GM19455 (cell line): ENCODE data around the gene C4orf50.

Source experiments
- ATAC-seq: cut with Tn5 transposase; IDR thresholded peaks from one replicate; pipeline ENCODE4 v1.9.1; 2021; ENCODE audit not compliant: unreplicated experiment

C4orf50 gene

DNA sequence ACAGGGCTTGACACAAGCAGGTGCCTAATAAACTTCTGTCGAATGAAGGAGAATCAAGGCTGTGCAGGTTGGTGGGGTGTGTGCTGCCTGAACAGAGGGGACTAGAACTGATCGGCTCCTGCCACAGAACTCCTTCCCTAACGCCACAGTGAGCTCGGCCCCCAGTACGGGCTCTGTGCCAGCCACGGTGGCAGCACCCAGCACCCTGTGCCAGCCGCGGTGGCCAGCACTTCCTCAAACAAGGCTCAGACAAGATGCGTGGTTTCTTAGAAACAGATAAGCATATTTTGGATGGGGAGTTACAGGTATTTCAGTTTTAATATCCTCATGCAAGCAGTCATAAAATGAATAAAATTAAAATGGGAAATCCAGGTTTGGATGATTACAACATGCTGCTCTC, 26.0 kb upstream of the C4orf50 start:
- ATAC-seq: no peak

DNA sequence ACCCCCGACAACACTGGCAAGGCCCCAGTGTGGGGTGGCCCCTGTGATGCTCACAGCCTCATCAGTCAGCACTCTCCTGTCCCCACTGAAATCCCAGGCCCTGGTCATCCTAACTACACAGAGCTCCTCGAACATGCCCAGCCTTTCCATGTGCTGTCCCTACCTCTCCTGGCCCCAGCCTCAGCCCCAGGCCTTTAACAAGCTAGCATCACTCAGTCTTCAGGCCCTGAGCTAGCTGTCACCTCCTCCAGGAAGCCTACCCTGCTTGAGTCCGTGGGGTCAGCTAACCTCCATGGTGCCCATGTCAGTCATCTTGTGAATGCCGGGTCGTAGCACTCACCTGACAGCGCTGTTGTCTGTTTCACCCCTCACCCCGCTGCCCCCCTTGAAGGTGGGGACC, 25.6 kb upstream of the C4orf50 start:
- no peak for ATAC-seq

DNA sequence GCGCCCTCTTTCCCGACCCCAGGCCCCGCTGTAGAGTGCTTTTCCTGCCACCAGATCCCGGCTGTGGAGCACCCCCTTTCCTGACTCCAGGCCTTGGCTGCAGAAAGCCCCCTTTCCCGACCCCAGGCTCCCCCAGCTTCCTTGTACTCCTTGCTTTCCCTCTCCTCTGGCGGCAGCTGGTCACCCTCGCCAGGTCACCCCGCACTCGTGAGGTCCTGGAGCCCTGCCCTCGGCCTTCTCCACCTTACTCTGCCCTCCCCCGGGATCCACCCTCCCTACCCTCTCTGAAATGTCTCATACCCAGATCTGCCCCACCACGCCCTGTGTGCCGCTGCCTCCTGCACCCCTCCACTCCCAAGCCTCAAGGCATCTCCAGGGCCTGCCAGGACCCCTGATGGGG, 25.0 kb upstream of the C4orf50 start:
- ATAC-seq: no peak

DNA sequence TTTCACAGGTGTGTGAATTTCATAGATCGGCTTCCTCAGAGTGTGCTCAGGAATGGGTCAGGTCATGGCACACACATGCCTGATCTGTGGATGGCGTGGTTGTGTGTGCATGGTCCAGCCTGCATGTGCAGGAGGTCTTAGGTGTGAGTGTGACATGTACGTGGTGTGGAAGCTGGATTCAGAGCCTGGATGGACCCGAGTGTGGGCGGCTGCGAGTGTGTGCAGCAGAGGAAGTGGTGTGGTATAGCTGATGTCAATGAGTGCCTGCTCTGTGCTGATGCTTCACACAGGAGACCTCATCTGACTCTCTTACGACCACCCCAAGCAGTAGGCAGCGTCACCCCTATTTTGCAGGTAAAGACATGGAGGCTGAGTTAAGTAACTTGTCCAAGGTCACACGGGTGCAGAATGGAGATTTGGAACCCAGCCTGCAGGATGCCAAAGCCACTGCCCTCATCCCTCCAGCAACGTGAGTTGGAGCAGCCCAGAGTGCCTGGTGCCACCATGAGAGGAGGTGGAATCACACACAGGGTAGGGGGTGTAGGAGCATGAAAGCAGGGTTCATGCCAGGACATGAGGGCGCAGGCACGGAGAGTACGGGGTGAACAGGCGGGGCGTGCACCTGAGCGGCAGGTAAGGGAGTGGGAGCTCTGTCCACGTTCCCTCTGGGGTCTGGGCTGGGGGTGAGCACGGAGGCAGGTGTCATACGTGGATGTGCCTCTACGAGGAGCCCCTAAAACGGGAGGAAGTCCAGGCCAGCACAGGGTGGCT, 24.2 kb upstream of the C4orf50 start:
- ATAC-seq: no peak

DNA sequence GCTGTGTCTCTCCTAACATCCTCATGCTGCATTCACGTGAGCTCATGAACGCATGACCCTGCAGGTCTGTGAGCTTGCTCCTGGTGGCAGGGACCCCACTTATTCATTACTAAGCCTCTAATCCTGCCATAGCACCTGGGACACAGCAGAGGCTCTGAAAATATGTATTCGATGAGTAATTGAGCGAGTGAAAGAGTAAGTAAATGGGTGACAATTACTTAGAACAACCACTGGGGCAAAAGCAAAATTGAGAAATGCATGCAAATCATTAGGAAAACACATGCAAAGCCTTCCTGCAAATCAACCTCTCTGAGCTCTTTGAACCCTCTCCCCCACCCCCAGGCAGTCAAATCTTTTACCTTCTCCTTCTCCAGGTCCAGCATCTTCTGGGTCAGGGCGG, 23.6 kb upstream of the C4orf50 start:
- ATAC-seq: no peak

DNA sequence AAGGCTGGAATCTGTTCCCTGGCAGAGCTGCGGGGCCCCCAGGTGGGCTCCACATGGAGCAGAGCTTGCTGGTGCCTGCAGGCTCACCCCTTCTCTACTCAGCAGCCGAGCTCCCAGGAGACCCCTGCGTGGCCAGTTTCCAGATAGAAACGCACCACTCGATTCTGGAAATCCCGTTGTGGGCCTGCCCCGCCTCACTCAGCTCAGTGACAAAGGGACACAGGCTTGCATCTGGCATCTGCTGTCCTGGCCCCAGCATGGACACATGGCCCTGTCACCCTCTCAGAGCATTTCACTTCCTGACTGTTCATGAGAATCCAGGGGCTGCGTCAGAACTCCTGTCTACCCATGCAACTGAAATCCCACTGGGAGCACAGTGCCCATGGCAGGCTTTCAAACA, 20.5 kb upstream of the C4orf50 start:
- ATAC-seq: no peak

DNA sequence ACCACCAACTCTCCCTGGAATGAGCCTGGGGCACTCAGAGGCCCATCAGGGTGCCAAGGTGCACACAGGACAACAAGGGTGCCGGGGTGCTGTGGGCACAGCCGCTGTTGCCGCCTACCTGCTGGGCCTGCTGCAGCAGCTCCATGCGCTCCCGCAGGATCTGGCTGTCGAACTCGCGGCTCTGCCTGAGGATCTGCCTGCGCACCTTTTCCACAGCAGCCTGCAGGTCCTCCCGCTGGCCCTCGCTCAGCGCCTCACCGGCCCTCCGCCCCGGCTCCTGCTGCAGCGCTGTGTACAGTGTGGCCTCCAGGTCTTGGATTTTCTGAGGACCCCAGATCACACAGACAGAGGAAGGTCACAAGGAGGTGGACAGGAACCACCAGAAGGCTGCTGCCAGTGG, 17.6 kb upstream of the C4orf50 start:
- no peak for ATAC-seq

DNA sequence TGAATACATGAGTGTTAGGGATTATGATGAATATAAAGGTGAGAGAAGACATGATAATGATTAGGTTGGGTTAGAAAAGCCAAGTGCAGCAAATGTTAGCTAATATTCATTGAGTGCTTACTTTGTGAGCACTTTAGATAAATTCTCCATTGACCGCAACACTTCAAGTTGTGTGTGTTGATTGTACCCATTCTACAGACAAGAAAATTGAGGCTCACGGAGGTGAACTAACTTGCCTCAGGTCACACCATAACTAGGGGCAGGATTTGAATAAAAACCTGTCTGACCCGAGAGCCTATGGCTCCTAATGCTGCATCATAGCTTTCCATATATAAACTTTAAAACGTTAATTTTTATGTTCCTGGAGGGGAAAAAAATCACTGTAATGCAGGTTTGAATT, 15.2 kb upstream of the C4orf50 start:
- no peak for ATAC-seq

DNA sequence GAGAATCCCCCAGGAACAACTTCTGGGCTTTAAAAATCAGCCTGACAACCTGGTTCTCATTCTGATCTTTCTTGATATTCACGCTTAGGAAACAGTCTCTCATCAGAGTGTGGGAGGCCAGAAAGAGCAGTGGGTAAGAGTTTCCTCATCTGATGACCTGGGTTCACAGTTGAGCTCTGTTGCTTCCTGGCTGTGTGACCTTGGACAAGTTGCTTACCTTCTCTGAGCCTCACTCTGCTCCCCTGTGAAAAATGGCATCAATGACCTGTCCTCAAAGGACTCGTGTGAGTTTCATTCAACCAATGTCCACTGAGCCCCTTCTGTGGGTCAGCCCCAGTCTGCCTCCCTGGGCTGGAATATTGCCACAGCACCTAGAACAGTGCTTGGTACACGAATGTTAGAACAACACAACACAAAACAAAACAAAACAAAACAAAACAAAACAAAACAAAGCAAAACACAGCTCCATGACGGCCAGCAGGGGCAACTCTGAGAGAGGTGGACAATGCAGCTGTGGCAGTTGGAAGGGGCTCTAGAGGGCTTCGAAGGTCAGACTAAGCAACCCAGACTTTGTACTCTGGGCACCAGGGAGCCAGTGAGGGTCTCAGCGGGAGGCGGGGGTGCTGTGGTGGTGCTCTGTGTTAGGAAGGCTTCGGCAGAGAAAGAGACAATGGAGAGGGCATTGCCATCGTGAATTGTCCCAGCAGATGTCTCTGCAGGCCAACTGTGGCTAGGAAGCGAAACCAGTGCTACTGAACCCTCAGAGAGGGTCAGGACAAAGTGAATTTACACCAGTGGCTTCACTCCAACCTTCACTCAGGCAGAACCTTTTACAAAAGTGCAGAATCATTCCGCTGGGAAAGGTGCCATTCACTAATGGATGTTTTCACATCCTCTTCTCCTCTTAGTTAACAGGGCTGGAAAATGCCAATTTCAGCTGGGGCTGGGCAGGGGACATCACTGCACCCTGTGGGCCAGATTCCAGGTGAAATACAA, 14.3 kb upstream of the C4orf50 start:
- no peak for ATAC-seq

DNA sequence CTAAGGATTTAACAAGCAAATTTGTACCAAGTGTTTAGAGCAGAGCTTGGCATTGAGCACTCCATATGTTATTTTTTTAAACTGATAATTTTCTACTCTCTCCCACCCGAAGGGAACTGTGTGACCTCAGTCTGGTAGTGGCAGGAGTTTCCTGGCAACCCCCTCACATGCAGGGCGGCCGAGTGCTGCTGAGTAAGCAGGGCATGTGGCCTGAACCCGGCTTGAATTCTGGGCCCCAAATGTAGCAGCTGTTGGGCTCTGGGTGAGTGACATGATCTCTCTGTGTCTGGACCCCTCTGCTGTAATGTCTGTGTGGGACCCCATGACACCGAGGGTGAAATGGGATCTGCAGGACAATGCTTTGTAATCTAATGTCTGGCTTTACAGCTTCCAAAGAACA, 13.6 kb upstream of the C4orf50 start:
- ATAC-seq: no peak

DNA sequence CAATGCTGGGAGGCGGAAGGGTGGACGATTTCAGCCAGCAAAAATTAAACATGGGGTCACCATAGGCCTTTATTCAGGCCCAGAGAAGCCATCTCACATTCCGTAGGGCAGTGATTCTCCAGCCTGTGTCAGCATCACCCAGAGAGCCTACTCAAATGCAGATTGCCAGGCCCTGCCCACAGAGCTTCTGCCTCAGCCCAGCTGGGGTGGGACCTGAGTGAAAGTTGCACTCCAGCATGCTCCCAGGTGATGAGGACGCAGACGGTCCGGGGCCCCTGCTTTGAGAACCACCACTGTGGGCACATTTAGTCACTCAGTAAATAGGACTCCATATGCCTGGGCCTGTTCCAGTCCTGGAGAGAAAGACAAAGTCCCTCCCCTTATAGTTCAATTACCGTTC, 12.4 kb upstream of the C4orf50 start:
- ATAC-seq: no peak

DNA sequence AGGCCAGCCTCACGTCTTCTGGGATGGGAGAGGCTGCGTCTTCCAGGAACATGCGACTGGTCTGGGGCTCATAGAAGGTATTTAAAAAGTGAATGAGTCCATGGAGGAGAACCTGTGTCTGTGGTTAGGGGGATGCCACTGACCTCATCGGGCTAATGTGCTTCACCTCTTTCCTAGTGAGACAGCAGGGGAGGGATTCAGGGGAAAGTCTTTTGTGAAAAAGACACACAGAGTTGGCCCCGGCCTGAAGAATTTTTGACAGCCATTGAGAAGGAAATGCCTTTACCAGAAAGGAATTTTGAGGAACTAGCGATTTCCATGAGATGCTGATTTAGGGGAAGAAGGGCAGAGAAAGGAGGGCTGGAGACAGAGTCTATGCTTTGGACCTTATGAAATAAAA, 11.0 kb upstream of the C4orf50 start:
- no peak for ATAC-seq

DNA sequence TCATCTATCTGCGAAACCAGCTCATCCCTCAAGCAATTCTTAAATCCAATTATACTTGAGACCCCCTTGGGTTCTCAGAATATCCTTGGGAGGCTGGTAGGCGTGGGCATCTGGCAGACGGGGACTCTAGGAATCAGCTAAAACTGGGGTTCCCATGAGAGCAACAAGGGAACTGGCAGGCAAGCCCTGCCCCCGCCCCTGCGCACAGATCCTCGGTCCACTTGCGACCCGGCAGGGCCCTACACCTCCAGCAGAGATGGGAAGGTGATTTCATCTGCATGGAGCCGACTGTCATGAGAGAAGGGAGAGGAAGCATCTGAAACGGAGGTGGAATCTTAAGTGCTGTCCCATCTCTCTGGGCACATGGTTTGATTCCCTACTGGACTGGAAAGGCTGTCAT, 9.9 kb upstream of the C4orf50 start:
- ATAC-seq: no peak

DNA sequence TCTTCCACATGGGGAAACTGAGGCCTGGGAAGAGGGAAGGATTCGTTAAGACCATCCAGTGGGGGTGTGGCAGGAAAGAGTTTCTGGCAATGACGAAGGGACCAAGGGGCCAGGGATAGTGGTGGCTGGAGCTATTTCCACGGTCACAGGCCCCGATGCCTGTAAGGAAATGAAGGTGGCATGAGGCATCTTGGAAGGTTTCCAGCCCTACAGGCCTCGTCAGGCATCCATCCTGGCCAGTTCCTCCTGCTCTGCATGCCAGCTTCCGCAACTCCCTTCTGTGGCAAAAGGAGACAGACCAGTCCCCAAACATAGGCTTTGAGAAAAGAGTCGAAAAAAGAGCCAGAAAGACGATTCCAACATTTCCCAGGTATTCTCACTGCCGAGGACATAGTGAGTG, 9.2 kb upstream of the C4orf50 start:
- no peak for ATAC-seq

DNA sequence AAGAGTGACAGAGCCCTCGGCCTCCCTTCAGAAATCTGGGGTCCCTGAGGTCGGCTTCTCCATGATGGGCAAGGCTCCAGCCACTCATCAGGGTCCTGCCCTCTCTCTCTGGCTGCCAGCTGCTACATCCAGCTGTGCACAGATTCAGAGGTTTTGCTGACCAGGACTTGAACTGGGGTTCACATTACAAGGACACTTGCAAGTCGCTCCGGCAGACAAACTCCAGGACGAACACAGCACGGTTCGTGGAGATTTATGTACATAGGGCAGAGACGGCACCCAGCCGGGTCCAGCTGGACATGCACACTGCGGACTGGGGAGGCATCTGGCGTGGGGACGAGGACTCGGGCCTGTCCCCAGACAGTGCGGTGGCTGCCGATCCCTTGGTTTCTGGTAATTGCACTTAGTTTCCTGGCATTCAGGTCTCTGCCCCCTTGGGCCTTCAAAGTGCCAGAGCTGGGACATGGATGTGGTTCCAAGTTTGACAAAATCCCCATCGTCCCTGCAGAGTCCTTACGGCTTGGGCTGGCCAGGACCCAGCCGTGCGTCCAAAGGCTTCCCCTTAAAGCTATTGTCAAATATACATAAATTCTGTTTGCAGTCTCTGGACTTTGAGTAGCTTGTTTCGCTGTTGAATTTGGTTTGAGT, 6.2 kb upstream of the C4orf50 start:
- no peak for ATAC-seq

DNA sequence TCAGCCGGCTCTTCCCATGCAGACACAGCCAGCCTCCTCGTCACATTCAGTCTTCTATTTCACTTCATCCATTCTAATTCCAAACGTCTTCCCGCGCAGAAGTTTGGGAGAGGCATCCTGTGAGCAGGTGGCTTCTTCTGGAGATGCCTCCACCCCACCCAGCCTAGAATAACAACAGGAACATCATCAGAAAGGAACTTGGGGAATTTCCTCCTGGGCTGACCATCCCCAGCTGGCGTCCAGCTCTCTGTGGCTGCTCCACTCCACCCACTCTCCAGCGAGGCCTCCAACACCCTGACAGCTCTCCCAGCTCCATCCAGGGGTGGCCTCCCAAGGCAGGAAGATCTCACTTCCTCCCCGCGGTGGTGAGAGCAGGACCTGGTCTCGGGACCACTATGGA, 5.5 kb upstream of the C4orf50 start:
- ATAC-seq: no peak

DNA sequence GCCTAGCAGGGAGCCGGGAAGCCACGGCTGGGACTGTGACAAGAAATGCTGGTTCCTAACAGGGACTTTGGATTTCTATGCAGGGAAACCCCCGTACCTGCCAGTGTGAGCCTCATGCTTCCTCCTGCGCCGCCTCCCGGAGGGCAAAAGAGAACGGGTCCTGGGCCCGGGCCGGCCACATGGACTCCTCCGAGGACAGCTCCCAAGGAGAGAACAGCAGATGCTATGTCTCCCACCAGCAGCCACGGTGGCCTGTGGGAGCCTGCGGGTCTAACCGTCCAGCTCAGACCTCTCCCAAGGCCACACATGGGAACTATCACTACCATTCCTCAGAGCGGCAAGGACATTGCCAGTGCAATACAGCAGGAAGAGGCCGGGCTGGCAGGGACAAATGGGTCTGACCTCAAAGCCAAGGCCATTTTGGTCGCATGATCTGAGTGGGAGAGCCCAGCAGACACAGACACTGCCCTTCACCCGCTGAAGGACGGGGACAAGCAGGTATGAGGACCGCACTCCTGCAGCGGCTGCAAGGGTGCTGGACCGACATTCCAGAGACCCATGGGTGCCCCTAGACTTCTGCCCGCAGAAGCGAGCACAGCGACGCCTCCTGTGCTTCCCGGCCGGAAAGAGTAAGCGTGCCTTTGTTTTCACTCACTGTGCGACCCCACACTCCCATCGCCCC, 4.5 kb upstream of the C4orf50 start:
- no peak for ATAC-seq

DNA sequence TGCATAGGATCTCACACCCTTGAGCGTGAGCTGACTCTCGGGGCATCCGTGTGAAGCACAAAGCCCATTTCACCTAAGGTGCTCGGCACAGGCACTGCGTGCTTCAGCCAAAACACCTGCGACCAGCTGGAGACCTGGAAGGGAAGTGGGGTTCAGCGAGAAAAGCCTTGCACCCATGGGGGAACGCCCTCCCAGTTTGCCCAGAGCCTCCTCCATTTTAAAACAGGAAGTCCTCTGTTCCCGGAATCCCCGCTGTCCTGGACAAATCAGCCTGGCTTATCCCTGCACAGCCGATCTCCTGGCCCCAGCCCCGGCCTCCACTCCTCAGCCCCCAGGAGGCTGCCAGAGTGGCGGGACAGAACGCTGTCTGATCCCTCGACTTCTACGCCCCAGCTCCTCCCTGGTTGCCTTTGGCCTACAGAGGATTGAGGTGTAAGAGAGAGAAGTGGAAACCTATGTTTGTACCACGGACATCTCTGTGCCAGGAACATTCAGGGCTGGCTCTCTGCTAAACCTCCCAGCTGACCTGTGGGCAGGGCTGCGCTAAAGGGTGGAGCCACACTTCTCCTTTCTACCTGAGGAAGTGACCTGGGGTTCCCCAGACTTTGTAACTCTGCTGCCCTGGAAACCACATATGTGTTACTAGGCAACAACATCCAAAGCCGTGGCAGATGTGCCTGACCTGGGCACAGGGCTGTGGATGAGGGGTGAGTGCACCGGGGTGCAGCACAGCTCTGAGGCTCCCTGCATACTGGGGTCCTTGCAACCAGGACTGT, 3.8 kb upstream of the C4orf50 start:
- no peak for ATAC-seq

DNA sequence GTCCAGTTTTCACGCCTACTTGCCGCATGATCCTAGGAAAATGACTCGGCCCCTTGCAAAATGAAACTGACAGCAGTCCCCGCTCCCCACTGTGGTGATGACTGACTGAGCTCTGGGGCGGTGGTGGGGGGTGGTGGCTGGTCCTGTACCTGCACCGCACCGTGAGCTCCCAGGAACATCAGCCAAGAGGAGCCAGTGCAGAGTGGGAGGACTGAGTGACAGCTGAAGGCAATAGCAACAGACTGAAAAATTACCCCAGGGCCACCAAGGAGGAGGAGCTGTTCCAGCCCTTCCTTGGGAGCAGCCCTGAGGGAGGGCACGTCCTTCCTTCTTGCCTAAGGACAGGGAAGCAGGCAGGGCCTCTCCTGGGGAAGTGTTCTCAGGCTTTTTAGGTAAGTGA, 2.4 kb upstream of the C4orf50 start:
- ATAC-seq: no peak
